ENCODE data around the gene RFLNA.
"Not testable (repeated sequence)": the region's sequence is repeated elsewhere in the genome, so short reads cannot be mapped to it uniquely, and the experiment has no call there.

The RFLNA gene

GRCh38 chr12:124282287-124282686, 12.6 kb upstream of the RFLNA start:
- no peak for DNase-seq (ENCODE audit: low spot score)

- no peak for DNase-seq (ENCODE audit: low spot score)
These were observed 11.6 kb upstream of the RFLNA start for GRCh38 chr12:124283326-124283725.

- DNase-seq (ENCODE audit: low spot score): no peak
These were observed 10.5 kb upstream of the RFLNA start for GRCh38 chr12:124284368-124284767.

- DNase-seq (ENCODE audit: low spot score): no peak
These were observed 8.5 kb upstream of the RFLNA start for GRCh38 chr12:124286414-124286813.

- DNase-seq (ENCODE audit: low spot score): no peak
These were observed 7.9 kb upstream of the RFLNA start for GRCh38 chr12:124286971-124287370.

GRCh38 chr12:124289634-124290600, 5.0 kb upstream of the RFLNA start:
- DNase-seq (ENCODE audit: low spot score): no peak

- DNase-seq (ENCODE audit: low spot score): no peak
These were observed 2.5 kb upstream of the RFLNA start for GRCh38 chr12:124292385-124292784.

GRCh38 chr12:124293286-124294003, 1.4 kb upstream of the RFLNA start:
- DNase-seq (ENCODE audit: low spot score): no peak

GRCh38 chr12:124295431-124296058, 652 bp downstream of the RFLNA start:
- no peak for DNase-seq (ENCODE audit: low spot score)

- DNase-seq (ENCODE audit: low spot score): no peak
These were observed 1.5 kb downstream of the RFLNA start for GRCh38 chr12:124296295-124296915.

GRCh38 chr12:124296916-124297351, 2.0 kb downstream of the RFLNA start:
- DNase-seq (ENCODE audit: low spot score): no peak

- no peak for DNase-seq (ENCODE audit: low spot score)
These were observed 2.5 kb downstream of the RFLNA start for GRCh38 chr12:124297389-124297788.

GRCh38 chr12:124297856-124298255, 3.0 kb downstream of the RFLNA start:
- DNase-seq (ENCODE audit: low spot score): no peak

- no peak for DNase-seq (ENCODE audit: low spot score)
These were observed 4.0 kb downstream of the RFLNA start for GRCh38 chr12:124298685-124299410.

- DNase-seq (ENCODE audit: low spot score): no peak
These were observed 4.9 kb downstream of the RFLNA start for GRCh38 chr12:124299628-124300388.

GRCh38 chr12:124300657-124301056, 5.8 kb downstream of the RFLNA start:
- DNase-seq (ENCODE audit: low spot score): not testable (repeated sequence)

GRCh38 chr12:124301084-124301654, 6.3 kb downstream of the RFLNA start:
- DNase-seq (ENCODE audit: low spot score): no peak

GRCh38 chr12:124302241-124302806, 7.4 kb downstream of the RFLNA start:
- no peak for DNase-seq (ENCODE audit: low spot score)

- no peak for DNase-seq (ENCODE audit: low spot score)
These were observed 8.1 kb downstream of the RFLNA start for GRCh38 chr12:124302807-124303578.

Measured in D341Med (cell line).